ENCODE measurements around the gene TIMM10B.
A peak's percentile ranks its signal among the peaks of the same experiment; 100 is the strongest.
"Not testable (repeated sequence)": the region's sequence is repeated elsewhere in the genome, so short reads cannot be mapped to it uniquely, and the experiment has no call there.

Gene TIMM10B

GRCh38 chr11:6505577-6506240, 24.4 kb downstream of the TIMM10B start:
- no peak for DNase-seq (ENCODE audit: low read depth in 2 of 2)

GRCh38 chr11:6516865-6517264, 35.6 kb downstream of the TIMM10B start:
- no peak for DNase-seq (ENCODE audit: low read depth in 2 of 2)

GRCh38 chr11:6520265-6520664, 39.0 kb downstream of the TIMM10B start:
- DNase-seq (ENCODE audit: low read depth in 2 of 2), result no peak

- DNase-seq (ENCODE audit: low read depth in 2 of 2), result not testable (repeated sequence)
Measured at GRCh38 chr11:6521946-6522345, 40.6 kb downstream of the TIMM10B start.

GRCh38 chr11:6523253-6523652, 42.0 kb downstream of the TIMM10B start:
- no peak for DNase-seq (ENCODE audit: low read depth in 2 of 2)

GRCh38 chr11:6526411-6527135, 45.3 kb downstream of the TIMM10B start:
- DNase-seq (ENCODE audit: low read depth in 2 of 2), result no peak

- DNase-seq (ENCODE audit: low read depth in 2 of 2), result no peak
Measured at GRCh38 chr11:6529266-6529665, 48.0 kb downstream of the TIMM10B start.

GRCh38 chr11:6530848-6531247, 49.5 kb downstream of the TIMM10B start:
- no peak for DNase-seq (ENCODE audit: low read depth in 2 of 2)

GRCh38 chr11:6531267-6531752, 50.0 kb downstream of the TIMM10B start:
- peak in 1 of 2 donors; percentile 7 for DNase-seq (ENCODE audit: low read depth in 2 of 2)

Measured in stimulated activated CD4-positive, alpha-beta T cell treated with anti-CD3 and anti-CD28 coated beads, Interleukin-4, amount 100 ng/mL, for 48 hours (primary cell).